ENCODE measurements around the gene IFNGR2.

Gene IFNGR2

GRCh38 chr21:33386222-33386784 lies 16.9 kb upstream of the IFNGR2 start:
- Mint-ChIP-seq H3K4me1 (no peaks in the 10 kb centered on the region), H3K36me3 (ENCODE audit: low read depth) (no peaks in the 10 kb centered on the region), H3K27ac (no peak overlapping the region), H3K9me3 (no peaks in the 10 kb centered on the region), H3K4me3 (no peak overlapping the region), H3K27me3 (ENCODE audit: low read depth) (peaks cover 8% of the 10 kb centered on the region)
- TF ChIP-seq CTCF (IDR thresholded peaks at IDR 0.05; ENCODE audit: unreplicated experiment in 3 of 3) = no peak

GRCh38 chr21:33387294-33387693 lies 15.9 kb upstream of the IFNGR2 start:
- Mint-ChIP-seq H3K27ac (no peak overlapping the region), H3K36me3 (ENCODE audit: low read depth) (no peaks in the 10 kb centered on the region), H3K9me3 (no peaks in the 10 kb centered on the region), H3K4me1 (no peaks in the 10 kb centered on the region), H3K4me3 (no peak overlapping the region), H3K27me3 (ENCODE audit: low read depth) (peaks cover 5% of the 10 kb centered on the region)
- no peak for TF ChIP-seq CTCF (IDR thresholded peaks at IDR 0.05; ENCODE audit: unreplicated experiment in 3 of 3)

- no peaks in the 10 kb centered on the region for H3K9me3 Mint-ChIP-seq
- H3K27ac Mint-ChIP-seq = no peak overlapping the region
- no peak for TF ChIP-seq CTCF (IDR thresholded peaks at IDR 0.05; ENCODE audit: unreplicated experiment in 3 of 3)
- H3K27me3 Mint-ChIP-seq (ENCODE audit: low read depth) = peaks cover 8% of the 10 kb centered on the region
- no peak overlapping the region for H3K4me3 Mint-ChIP-seq
- H3K4me1 Mint-ChIP-seq = no peaks in the 10 kb centered on the region
- no peaks in the 10 kb centered on the region for H3K36me3 Mint-ChIP-seq (ENCODE audit: low read depth)
Observed at GRCh38 chr21:33388188-33388587, 15.0 kb upstream of the IFNGR2 start.

GRCh38 chr21:33390479-33390878 lies 12.7 kb upstream of the IFNGR2 start:
- no peak for TF ChIP-seq CTCF (IDR thresholded peaks at IDR 0.05; ENCODE audit: unreplicated experiment in 3 of 3)
- Mint-ChIP-seq H3K4me1 (peaks cover 2% of the 10 kb centered on the region), H3K4me3 (no peak overlapping the region), H3K27me3 (ENCODE audit: low read depth) (peaks cover 8% of the 10 kb centered on the region), H3K27ac (no peak overlapping the region), H3K9me3 (no peaks in the 10 kb centered on the region), H3K36me3 (ENCODE audit: low read depth) (no peaks in the 10 kb centered on the region)

GRCh38 chr21:33391656-33392055 lies 11.6 kb upstream of the IFNGR2 start:
- H3K9me3 Mint-ChIP-seq = no peaks in the 10 kb centered on the region
- no peaks in the 10 kb centered on the region for H3K36me3 Mint-ChIP-seq (ENCODE audit: low read depth)
- H3K4me1 Mint-ChIP-seq = peaks cover 5% of the 10 kb centered on the region
- H3K27me3 Mint-ChIP-seq (ENCODE audit: low read depth) = peaks cover 8% of the 10 kb centered on the region
- no peak overlapping the region for H3K27ac Mint-ChIP-seq
- TF ChIP-seq CTCF (IDR thresholded peaks at IDR 0.05; ENCODE audit: unreplicated experiment in 3 of 3) = no peak
- H3K4me3 Mint-ChIP-seq = no peak overlapping the region

- Mint-ChIP-seq H3K4me1 (peaks cover 5% of the 10 kb centered on the region), H3K27me3 (ENCODE audit: low read depth) (peaks cover 8% of the 10 kb centered on the region), H3K4me3 (no peak overlapping the region), H3K9me3 (no peaks in the 10 kb centered on the region), H3K36me3 (ENCODE audit: low read depth) (no peaks in the 10 kb centered on the region), H3K27ac (no peak overlapping the region)
- TF ChIP-seq CTCF (IDR thresholded peaks at IDR 0.05; ENCODE audit: unreplicated experiment in 3 of 3) = no peak
Observed at GRCh38 chr21:33392284-33392985, 10.8 kb upstream of the IFNGR2 start.

Data from nephron (organoid).